ENCODE measurements around the gene DOCK1.

GRCh38 chr10:126948355-126949160 lies 43.3 kb downstream of the DOCK1 start:
- TF ChIP-seq, protein P1, sequence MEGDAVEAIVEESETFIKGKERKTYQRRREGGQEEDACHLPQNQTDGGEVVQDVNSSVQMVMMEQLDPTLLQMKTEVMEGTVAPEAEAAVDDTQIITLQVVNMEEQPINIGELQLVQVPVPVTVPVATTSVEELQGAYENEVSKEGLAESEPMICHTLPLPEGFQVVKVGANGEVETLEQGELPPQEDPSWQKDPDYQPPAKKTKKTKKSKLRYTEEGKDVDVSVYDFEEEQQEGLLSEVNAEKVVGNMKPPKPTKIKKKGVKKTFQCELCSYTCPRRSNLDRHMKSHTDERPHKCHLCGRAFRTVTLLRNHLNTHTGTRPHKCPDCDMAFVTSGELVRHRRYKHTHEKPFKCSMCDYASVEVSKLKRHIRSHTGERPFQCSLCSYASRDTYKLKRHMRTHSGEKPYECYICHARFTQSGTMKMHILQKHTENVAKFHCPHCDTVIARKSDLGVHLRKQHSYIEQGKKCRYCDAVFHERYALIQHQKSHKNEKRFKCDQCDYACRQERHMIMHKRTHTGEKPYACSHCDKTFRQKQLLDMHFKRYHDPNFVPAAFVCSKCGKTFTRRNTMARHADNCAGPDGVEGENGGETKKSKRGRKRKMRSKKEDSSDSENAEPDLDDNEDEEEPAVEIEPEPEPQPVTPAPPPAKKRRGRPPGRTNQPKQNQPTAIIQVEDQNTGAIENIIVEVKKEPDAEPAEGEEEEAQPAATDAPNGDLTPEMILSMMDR (conservative IDR thresholded peaks at IDR 0.05 in 1 of 2, IDR thresholded peaks at IDR 0.05 in 1 of 2; ENCODE audit: low read depth in 1 of 2, low read length in 2 of 2), result no peak
- TF ChIP-seq EZH2 (IDR thresholded peaks at IDR 0.05; ENCODE audit: low read length, missing control alignments), result no peak

All from fibroblast of lung (primary cell).